Pancreas (tissue), 10 donors: ENCODE results near the gene MMP14. TPM values are rescaled to one million over a fixed set of nuclear protein-coding genes. Genes with fewer than 3 reads are reported as not detected.
A peak's percentile ranks its signal among the peaks of the same experiment; 100 is the strongest.

Experiments
- ATAC-seq, 4 donors: fragments of 200-7000 bp; cut with Tn5 transposase; one replicate each; pipeline versions ENCODE4 v1.8.0 to v1.9.1; 2020; ENCODE audit warnings: mild to moderate bottlenecking in 4 of 4, moderate library complexity in 4 of 4
- DNase-seq, 6 donors: peaks; one replicate each; pipeline ENCODE4 v3.0.0-alpha.2; 2020
- FAIRE-seq: peaks from 2 replicates; lab custom pipeline; 2012; peaks lifted over from hg19 to GRCh38; lab: Jason Lieb, UNC
- H3K27ac ChIP-seq, 4 donors: fragments of 200-600 bp; sonication (generic); 1 replicate in 3 of 4; 2 replicates in 1 of 4; pipeline versions ENCODE4 v1.5.0 to v1.8.0; 2020
- H3K27me3 ChIP-seq, 4 donors: fragments of 200-600 bp; one replicate each; pipeline ENCODE4 v1.8.0; 2021
- H3K36me3 ChIP-seq, 3 donors: fragments of 200-600 bp; sonication (generic) in 1 of 3; one replicate each; pipeline versions ENCODE4 v1.5.0 to v1.8.0; 2020 to 2021
- H3K4me1 ChIP-seq, 3 donors: fragments of 200-600 bp; one replicate each; pipeline ENCODE4 v1.8.0; 2021
- H3K4me3 ChIP-seq, 4 donors: fragments of 200-600 bp; sonication (generic) in 2 of 4; one replicate each; pipeline versions ENCODE4 v1.5.0 to v1.8.0; 2020 to 2021
- H3K9me3 ChIP-seq, 4 donors: fragments of 200-600 bp; one replicate each; pipeline ENCODE4 v1.8.0; 2021
- CTCF ChIP-seq, 4 donors: fragments of 200-600 bp; sonication (generic) in 3 of 4; IDR thresholded peaks; one replicate each; pipeline versions ENCODE4 v1.5.0 to v1.8.0; 2021; ENCODE audit warnings: antibody characterized with exemption in 4 of 4
- WGBS, 2 donors: extraction: QIAGEN DNeasy Blood & Tissue Kit; methylation state at CpG; one replicate each; pipeline ENCODE4 v1.1.7; 2013; 5-methylcytosine and 5-hydroxymethylcytosine counted together
- intact Hi-C, 3 donors: fragments of 100-400 bp; cut with DNase I; formaldehyde crosslinking; loops; one replicate each; pipeline versions ENCODE4 v1.11.1 to v1.14.2; 2022
- polyA plus RNA-seq, 2 donors: library from polyadenylated mRNA; stranded (reverse); fragments of 200-250 nt; gene quantifications; one replicate each; pipeline ENCODE4 v1.2.3, GENCODE V29; 2013
- total RNA-seq, 6 donors: library from RNA; stranded (reverse); fragmentation: NEBNext Ultra II Directional in 4 of 6; extraction: Animal tissue kit (Norgen Biotek cat#: 25700) in 4 of 6; gene quantifications; one replicate each; pipeline versions ENCODE4 v1.2.1 to v1.2.4, GENCODE V29; 2021 to 2023
- donor health status: healthy with polysubstance abuse.
- donor health status: DM: no; HTN: no; CAD: no; lungs with moderate emphysema.
- donor health status: DM: no; HTN: no; CAD: no.
- donor health status: control.
- donor health status: control.
- donor health status: Bipolar disorder and iron deficiency.
- donor health status: DM: yes; HTN: yes; CAD: no.
- donor health status: DM: no; HTN: no; CAD: no.
- donor health status: DM: no; HTN: no; CAD: no.
- donor health status: DM: yes; HTN: yes; CAD: no.

MMP14 gene
- total and polyA plus RNA-seq, 8 donors, result 18.7 to 146 (median 34.0) TPM

DNA sequence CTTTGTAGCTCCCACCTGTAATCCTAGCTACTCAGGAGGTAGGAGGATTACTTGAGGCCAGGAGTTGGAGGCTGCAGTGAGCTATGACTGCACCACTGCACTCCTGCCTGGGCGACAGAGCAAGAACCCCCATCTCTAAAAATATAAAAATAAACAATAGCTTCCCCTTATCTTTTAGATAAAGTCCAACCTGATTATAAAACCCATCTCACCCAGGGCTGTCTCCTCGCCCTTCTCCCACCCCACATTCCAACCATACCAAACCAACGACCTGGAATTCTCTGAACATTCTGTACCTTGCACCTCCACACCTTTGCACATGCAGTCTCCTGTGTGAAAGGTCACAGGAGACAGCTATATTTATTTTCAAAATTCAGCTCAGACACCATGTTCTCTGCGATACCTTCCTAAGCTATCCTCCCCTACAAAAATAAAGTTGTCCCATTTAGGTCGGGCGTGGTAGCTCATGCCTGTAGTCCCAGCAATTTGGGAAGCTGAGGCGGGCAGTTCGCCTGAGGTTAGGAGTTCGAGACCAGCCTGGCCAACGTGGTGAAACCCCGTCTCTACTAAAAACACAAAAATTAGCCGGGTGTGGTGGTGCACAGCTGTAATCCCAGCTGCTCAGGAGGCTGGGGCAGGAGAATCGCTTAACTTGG is 28.8 kb upstream of the MMP14 start:
- peak in 3 of 4 donors; percentile 48 to 70 (median 66) for ATAC-seq
- Histone ChIP-seq H3K36me3 (no peaks in the 10 kb centered on the region), H3K27ac (peak overlapping the region in 2 of 4 donors; percentile 2 to 26), H3K9me3 (no peaks in the 10 kb centered on the region), H3K4me3 (no peak overlapping the region), H3K27me3 (no peaks in the 10 kb centered on the region), H3K4me1 (no peaks in the 10 kb centered on the region)
- intact Hi-C loops, result no loop called here
- peak in 1 of 6 donors; percentile 14 for DNase-seq
- TF ChIP-seq CTCF (IDR thresholded peaks at IDR 0.05), result no peak
- WGBS, 2 donors, result 75 to 77% methylated on average over 13 of the region's 13 CpGs
- FAIRE-seq, result no peak

GRCh38 chr14:22808388-22809209 is 27.8 kb upstream of the MMP14 start:
- Histone ChIP-seq H3K27ac (no peak overlapping the region), H3K9me3 (no peaks in the 10 kb centered on the region), H3K27me3 (no peaks in the 10 kb centered on the region), H3K36me3 (no peaks in the 10 kb centered on the region), H3K4me1 (no peaks in the 10 kb centered on the region), H3K4me3 (no peak overlapping the region)
- ATAC-seq (peak in 2 of 4 donors; percentile 25 to 56), FAIRE-seq (no peak), DNase-seq (no peak)
- no peak for TF ChIP-seq CTCF (IDR thresholded peaks at IDR 0.05)
- intact Hi-C loops, result no loop called here
- WGBS, 2 donors, result 77 to 79% methylated on average over 5 of the region's 5 CpGs

DNA sequence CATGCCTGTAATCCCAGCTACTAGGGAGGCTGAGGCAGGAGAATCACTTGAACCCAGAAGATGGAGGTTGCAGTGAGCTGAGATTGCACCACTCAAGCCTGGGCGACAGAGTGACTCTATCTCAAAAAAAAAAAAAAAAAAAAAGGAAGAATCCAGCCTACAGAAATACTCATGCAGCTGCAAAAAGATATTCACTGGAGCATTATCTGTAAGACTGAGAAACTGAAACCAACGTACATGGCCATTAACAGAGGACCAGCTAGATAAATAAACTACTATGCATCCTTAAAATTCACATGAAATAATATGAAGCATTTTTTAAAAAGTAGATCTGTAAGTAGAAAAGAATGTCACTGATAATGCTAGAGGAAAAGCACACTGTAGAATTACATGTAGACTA is 24.7 kb upstream of the MMP14 start:
- no peaks in the 10 kb centered on the region for H3K27me3 ChIP-seq
- no peak for TF ChIP-seq CTCF (IDR thresholded peaks at IDR 0.05)
- no peak overlapping the region for H3K4me3 ChIP-seq

GRCh38 chr14:22812744-22813143 is 23.6 kb upstream of the MMP14 start:
- FAIRE-seq (no peak), DNase-seq (no peak), ATAC-seq (no peak)
- Histone ChIP-seq H3K36me3 (no peaks in the 10 kb centered on the region), H3K4me1 (peaks cover 0 to 8% (median 0%) of the 10 kb centered on the region in 3 donors), H3K27ac (no peak overlapping the region), H3K9me3 (no peaks in the 10 kb centered on the region), H3K27me3 (no peaks in the 10 kb centered on the region), H3K4me3 (no peak overlapping the region)
- TF ChIP-seq CTCF (IDR thresholded peaks at IDR 0.05), result no peak
- intact Hi-C loops, result no loop called here
- WGBS, 2 donors, result 86 to 98% methylated on average over 4 of the region's 4 CpGs

More for the DNA sequence above, 24.7 kb upstream of the MMP14 start:
- FAIRE-seq (no peak), ATAC-seq (no peak), DNase-seq (no peak)
- no peaks in the 10 kb centered on the region for H3K36me3 ChIP-seq
- WGBS, 2 donors, result 67 to 72% methylated on average over 2 of the region's 2 CpGs
- H3K4me1 ChIP-seq, result peaks cover 0 to 5% (median 0%) of the 10 kb centered on the region in 3 donors
- intact Hi-C loops, result no loop called here
- H3K27ac ChIP-seq, result no peak overlapping the region
- no peaks in the 10 kb centered on the region for H3K9me3 ChIP-seq
